ENCODE data around the gene PTPRJ. TPM values are rescaled to one million over a fixed set of nuclear protein-coding genes. Genes with fewer than 3 reads are reported as not detected.

The PTPRJ gene
- total RNA-seq, 1 donor from 2014 or later, result 40.0 TPM

- no peak for TF ChIP-seq CTCF (IDR thresholded peaks at IDR 0.05)
- Histone ChIP-seq H3K27ac (no peak overlapping the region), H3K4me1 (peaks cover 38% of the 10 kb centered on the region), H3K9me3 (no peaks in the 10 kb centered on the region), H3K27me3 (ENCODE audit: low read depth) (no peaks in the 10 kb centered on the region), H3K36me3 (no peaks in the 10 kb centered on the region), H3K4me3 (no peak overlapping the region)
- intact Hi-C loops (cut with DNase I), result no loop called here
- DNase-seq (no peak), ATAC-seq (no peak)
Measured at GRCh38 chr11:48036466-48036865, 56.1 kb downstream of the PTPRJ start.

- Histone ChIP-seq H3K4me1 (peaks cover 34% of the 10 kb centered on the region), H3K4me3 (no peak overlapping the region), H3K36me3 (no peaks in the 10 kb centered on the region), H3K27me3 (ENCODE audit: low read depth) (no peaks in the 10 kb centered on the region), H3K27ac (no peak overlapping the region), H3K9me3 (no peaks in the 10 kb centered on the region)
- intact Hi-C loops (cut with DNase I), result no loop called here
- DNase-seq (no peak), ATAC-seq (no peak)
- no peak for TF ChIP-seq CTCF (IDR thresholded peaks at IDR 0.05)
Measured at GRCh38 chr11:48037709-48038468, 57.5 kb downstream of the PTPRJ start.

- no peak overlapping the region for H3K4me3 ChIP-seq
- H3K9me3 ChIP-seq, result no peaks in the 10 kb centered on the region
- intact Hi-C loops (cut with DNase I), result no loop called here
- H3K27ac ChIP-seq, result no peak overlapping the region
- H3K4me1 ChIP-seq, result peaks cover 19% of the 10 kb centered on the region
- DNase-seq, result no peak
- no peak for TF ChIP-seq CTCF (IDR thresholded peaks at IDR 0.05)
- peak in 1 of 2 donors; percentile 31 for ATAC-seq
- H3K36me3 ChIP-seq, result no peaks in the 10 kb centered on the region
- no peaks in the 10 kb centered on the region for H3K27me3 ChIP-seq (ENCODE audit: low read depth)
Measured at GRCh38 chr11:48040830-48041444, 60.6 kb downstream of the PTPRJ start.

- intact Hi-C loops (cut with DNase I), result no loop called here
- H3K4me3 ChIP-seq, result no peak overlapping the region
- no peak overlapping the region for H3K27ac ChIP-seq
- ATAC-seq (no peak), DNase-seq (no peak)
- H3K9me3 ChIP-seq, result no peaks in the 10 kb centered on the region
- H3K4me1 ChIP-seq, result peaks cover 16% of the 10 kb centered on the region
- H3K36me3 ChIP-seq, result no peaks in the 10 kb centered on the region
- no peaks in the 10 kb centered on the region for H3K27me3 ChIP-seq (ENCODE audit: low read depth)
- no peak for TF ChIP-seq CTCF (IDR thresholded peaks at IDR 0.05)
Measured at GRCh38 chr11:48041877-48042695, 61.7 kb downstream of the PTPRJ start.

- Histone ChIP-seq H3K27me3 (ENCODE audit: low read depth) (no peaks in the 10 kb centered on the region), H3K4me1 (peaks cover 16% of the 10 kb centered on the region), H3K9me3 (no peaks in the 10 kb centered on the region), H3K36me3 (no peaks in the 10 kb centered on the region), H3K4me3 (no peak overlapping the region), H3K27ac (no peak overlapping the region)
- ATAC-seq (no peak), DNase-seq (no peak)
- intact Hi-C loops (cut with DNase I), result no loop called here
- TF ChIP-seq CTCF (IDR thresholded peaks at IDR 0.05), result no peak
Measured at GRCh38 chr11:48043111-48043990, 63.0 kb downstream of the PTPRJ start.
